Omental fat pad (tissue), 4 donors: ENCODE measurements around the gene TMEM255B. TPM values are rescaled to one million over a fixed set of nuclear protein-coding genes. Genes with fewer than 3 reads are reported as not detected.

Experiments used
- ATAC-seq: fragments of 150-250 bp; one replicate; pipeline ENCODE4 v1.9.1; 2016; ENCODE audit warnings: mild to moderate bottlenecking, moderate library complexity; ENCODE audit not compliant: low FRiP score
- DNase-seq: peaks from one replicate; pipeline ENCODE4 v3.0.0-alpha.2; 2019; ENCODE audit warnings: low spot score
- total RNA-seq, 4 donors: library from RNA; depleted of rRNA; stranded (reverse); fragments of >200 nt; gene quantifications; one replicate each; pipeline ENCODE4 v1.1.0, GENCODE V29; 2016
- TF ChIP-seq, protein P1 (sequence below), 3 donors: fragments of 450-650 bp; IDR thresholded peaks; one replicate each; pipeline ENCODE4 v1.5.1; 2016 to 2017; ENCODE audit warnings: antibody characterized with exemption in 3 of 3, mild to moderate bottlenecking in 3 of 3, moderate library complexity in 2 of 3

TMEM255B gene
- total RNA-seq, 4 donors from 2014 or later: 2.7 to 19.1 (median 11.7) TPM

DNA sequence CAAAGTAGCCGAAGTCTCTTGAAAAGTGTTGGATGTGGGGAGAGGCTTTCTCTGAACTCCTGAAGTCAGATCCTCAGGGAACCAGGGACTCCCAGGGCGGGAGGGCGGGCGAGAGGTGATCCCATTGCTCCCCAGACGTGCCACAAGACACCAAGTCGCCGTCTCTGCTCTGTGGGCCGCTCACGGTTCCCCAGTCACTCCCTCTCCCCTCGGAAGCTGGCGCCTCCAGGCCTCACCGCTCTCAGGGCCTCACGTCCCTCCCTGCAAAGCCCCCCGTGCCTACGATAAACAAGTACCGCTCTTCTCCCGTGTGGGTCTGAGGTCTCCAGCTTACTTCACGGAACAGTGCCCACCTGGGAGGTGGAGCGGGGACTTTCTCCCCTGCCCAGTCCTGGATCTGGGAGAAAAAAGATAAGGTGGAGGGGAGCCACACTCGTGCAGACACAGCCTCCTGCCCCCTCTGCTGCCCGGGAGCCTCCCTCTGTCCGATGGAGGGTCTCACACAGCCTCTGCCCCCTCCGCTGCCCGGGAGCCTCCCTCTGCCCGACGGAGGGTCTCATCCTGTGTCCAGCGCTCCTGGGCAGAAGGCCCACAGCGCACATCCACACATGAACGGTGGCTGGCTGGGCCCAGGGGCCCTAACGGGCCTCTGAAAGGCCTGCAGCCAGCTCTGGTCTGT is 54.2 kb downstream of the TMEM255B start:
- DNase-seq: no peak
- ATAC-seq: no peak
- TF ChIP-seq, protein P1, sequence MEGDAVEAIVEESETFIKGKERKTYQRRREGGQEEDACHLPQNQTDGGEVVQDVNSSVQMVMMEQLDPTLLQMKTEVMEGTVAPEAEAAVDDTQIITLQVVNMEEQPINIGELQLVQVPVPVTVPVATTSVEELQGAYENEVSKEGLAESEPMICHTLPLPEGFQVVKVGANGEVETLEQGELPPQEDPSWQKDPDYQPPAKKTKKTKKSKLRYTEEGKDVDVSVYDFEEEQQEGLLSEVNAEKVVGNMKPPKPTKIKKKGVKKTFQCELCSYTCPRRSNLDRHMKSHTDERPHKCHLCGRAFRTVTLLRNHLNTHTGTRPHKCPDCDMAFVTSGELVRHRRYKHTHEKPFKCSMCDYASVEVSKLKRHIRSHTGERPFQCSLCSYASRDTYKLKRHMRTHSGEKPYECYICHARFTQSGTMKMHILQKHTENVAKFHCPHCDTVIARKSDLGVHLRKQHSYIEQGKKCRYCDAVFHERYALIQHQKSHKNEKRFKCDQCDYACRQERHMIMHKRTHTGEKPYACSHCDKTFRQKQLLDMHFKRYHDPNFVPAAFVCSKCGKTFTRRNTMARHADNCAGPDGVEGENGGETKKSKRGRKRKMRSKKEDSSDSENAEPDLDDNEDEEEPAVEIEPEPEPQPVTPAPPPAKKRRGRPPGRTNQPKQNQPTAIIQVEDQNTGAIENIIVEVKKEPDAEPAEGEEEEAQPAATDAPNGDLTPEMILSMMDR (IDR thresholded peaks at IDR 0.05): no peak

DNA sequence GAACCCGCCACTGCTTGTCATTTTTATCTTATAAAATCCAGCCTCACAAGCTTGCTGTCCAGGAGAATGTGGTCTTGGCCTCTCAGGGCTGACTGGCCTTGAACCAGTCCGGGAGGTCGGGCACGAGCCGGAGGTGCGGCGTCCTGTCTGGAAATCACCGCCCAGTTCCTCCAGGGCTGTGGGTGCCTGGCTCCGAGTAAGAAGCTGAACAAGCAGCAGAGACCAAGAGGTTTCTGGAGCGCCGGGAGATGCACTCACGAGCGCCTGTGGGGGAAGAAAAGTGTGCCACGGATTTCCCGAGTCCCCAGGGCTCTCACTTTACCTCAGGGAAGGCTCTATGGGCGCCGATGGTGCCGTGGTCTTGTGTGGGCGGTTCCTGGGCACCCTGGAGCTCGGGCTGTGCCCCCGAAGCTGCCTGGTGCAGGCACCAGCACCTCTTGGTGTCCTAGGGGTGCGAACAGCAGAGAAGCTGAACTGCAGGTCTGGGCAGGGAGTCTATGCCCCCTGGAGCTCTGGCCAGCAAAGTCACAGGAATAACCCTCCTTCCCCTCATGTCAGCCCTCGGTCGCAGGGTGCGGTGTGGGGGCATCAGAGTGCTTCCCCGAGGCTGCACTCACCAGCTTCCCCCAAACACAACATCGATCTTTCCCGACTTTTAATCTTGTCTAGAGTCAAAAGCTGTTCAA is 54.9 kb downstream of the TMEM255B start:
- TF ChIP-seq, protein P1 (IDR thresholded peaks at IDR 0.05): no peak
- no peak for ATAC-seq
- no peak for DNase-seq

DNA sequence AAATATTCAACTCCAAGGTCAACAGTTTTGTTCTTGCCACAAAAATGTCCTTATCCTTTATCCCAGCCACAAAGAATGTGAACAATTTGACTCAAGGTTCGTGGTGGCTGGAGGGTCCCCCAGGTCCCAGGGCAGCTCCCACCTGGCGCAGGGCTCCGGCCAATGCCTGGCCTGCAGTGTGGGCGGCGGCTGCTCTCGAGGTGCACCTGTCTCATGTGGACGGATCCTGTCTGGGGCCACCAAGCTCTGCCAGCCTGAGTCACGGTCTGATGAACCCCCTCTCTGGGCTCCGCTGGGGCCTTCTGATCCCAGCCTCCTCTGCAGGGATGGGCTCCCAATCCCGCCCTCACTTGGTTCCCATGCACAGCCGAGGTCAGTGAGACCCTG is 55.4 kb downstream of the TMEM255B start:
- TF ChIP-seq, protein P1 (IDR thresholded peaks at IDR 0.05): no peak
- ATAC-seq (no peak), DNase-seq (no peak)

DNA sequence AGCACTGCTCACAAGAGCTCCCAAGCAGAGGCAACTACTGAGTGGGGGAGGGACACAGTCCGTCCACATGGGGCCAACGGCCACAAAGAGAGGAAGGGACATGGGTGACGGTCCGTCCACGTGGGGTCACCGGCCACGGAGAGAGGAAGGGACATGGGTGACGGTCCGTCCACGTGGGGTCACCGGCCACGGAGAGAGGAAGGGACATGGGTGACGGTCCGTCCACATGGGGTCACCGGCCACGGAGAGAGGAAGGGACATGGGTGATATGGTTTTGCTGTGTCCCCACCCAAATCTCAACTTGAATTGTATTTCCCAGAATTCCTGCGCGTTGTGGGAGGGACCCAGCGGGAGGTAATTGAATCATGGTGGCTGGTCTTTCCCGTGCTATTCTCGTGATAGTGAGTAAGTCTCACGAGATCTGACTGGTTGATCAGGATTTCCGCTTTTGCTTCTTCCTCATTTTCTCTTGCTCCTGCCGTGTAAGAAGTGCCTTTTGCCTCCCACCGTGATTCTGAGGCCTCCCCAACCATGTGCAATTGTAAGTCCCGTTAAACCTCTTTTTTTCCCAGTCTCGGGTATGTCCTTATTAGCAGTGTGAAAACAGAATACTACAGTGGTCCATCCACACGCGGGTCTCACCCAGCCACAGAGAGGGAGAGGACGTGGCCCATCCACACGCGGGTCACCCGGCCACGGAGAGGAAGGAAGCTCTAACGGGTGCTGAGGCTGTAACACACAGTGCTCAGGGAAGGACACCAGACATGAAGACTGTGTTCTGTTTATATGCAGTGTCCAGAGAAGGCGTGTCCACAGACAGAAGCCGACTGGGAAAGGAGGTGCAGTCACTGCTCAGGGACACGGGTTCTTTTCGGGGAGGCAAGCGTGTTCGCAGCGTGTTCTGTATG is 56.4 kb downstream of the TMEM255B start:
- TF ChIP-seq, protein P1 (IDR thresholded peaks at IDR 0.05): no peak
- ATAC-seq (no peak), DNase-seq (no peak)

DNA sequence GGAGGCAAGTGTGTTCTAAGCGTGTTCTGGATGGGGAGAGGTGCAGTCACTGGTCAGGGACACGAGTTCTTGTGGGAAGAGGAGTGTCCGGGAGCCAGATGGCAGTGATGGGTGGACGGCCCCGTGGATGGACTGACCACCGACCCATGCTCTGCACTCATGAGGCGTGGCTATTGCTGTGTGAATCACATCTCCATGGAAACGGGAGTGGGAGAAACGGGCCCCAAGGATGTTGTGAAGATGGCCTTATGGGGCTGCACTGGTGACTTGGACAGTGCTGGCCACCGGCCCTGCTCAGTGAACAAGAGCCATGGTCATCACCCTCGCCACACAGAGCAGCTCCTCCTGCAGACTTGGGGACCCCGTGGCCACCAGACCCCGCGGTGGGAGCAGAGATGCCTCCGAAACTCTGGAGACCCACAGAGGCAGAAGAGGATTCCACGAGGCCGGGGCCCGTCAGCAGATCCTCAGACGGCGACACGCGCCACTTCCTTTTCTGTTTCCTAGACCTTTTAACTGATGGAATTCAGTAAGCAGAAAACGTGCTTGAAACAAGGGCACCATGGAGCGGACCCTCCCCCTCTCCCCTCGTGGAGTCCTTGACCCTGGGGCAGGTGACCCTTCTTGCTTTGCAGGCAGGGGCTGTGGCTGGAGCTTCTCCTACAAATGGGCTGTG is 57.4 kb downstream of the TMEM255B start:
- ATAC-seq (no peak), DNase-seq (no peak)
- TF ChIP-seq, protein P1 (IDR thresholded peaks at IDR 0.05): no peak

DNA sequence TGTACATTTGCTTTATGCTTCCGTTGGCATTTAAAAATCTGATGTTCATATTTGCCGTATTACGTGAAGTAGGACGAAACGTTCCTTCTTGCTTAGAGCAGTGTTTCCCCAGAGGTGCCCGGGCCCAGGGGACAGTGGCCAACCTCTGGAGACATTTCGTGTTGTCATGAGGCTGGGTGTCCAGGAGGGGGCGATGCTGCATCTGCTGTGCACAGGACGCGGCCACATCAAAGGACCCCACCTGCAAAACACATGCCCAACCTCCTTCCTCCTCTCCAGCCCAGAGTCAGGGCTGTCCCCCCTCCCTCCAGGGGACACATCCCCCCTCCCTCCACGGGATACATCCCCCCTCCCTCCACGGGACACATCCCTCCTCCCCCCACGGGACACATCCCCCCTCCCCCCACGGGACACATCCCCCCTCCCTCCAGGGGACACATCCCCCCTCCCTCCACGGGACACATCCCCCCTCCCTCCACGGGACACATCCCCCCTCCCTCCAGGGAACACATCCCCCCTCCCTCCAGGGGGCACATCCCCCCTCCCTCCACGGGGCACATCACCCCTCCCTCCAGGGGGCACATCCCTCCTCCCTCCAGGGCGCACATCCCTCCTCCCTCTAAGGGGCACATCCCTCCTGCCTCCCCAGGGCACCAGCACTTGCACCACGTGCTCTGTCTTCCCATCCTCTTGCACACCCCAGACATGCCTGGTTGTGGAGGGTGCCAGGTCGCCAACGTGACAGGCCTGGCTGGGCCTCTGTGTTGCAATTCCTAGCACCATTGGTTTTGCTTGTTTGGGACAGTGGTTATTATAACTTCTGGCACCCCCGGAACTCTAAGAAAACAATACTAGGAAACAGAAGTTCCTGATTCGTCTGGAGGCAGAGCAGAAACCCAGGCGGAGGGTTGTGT is 58.2 kb downstream of the TMEM255B start:
- no peak for ATAC-seq
- DNase-seq: peak; percentile 87
- TF ChIP-seq, protein P1 (IDR thresholded peaks at IDR 0.05): peak in 1 of 3 donors; percentile 49
